ENCODE data around the gene BMERB1.

DNA sequence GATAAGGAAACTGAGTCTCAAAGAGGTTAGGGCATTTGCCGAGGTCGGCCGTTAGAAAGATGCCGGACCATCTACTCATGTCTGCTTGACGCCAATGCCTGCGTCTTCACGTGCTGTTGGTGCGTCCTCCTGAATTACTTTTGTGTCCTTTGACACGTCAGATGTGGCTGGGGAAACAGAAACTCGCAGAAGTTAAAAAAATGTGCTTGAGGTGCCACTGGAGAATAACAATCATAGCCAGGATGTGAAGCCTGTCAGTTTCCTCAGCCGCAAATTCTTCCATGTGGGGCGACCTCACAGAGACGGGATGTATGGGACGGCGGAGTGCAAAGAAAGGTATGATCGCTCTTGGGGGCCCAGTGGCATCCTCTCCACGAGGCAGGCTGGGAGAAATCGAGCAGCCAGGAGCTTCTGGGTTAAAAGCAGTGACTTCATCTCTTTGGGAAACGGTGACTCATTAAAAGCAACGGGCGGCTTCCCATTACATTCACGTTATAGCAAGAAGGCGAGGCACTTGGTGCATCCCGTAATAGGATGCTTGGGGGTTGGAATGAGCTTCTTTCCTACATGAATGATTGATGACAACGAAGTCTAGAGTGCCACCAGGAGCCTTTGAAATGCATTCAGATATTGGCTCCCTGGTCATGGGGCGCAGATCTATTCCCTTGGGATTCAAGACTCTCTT, 67.8 kb downstream of the BMERB1 start:
- TF ChIP-seq ETV6 (CRISPR knock-in tag; IDR thresholded peaks at IDR 0.05) (no peak), RORB (CRISPR knock-in tag; IDR thresholded peaks at IDR 0.05) (no peak), CREB1 (CRISPR knock-in tag; IDR thresholded peaks at IDR 0.05) (no peak)
- TF ChIP-seq, protein P1, sequence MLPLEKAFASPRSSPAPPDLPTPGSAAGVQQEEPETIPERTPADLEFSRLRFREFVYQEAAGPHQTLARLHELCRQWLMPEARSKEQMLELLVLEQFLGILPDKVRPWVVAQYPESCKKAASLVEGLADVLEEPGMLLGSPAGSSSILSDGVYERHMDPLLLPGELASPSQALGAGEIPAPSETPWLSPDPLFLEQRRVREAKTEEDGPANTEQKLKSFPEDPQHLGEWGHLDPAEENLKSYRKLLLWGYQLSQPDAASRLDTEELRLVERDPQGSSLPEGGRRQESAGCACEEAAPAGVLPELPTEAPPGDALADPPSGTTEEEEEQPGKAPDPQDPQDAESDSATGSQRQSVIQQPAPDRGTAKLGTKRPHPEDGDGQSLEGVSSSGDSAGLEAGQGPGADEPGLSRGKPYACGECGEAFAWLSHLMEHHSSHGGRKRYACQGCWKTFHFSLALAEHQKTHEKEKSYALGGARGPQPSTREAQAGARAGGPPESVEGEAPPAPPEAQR (CRISPR knock-in tag; IDR thresholded peaks at IDR 0.05) = no peak
- TF ChIP-seq, protein P2, sequence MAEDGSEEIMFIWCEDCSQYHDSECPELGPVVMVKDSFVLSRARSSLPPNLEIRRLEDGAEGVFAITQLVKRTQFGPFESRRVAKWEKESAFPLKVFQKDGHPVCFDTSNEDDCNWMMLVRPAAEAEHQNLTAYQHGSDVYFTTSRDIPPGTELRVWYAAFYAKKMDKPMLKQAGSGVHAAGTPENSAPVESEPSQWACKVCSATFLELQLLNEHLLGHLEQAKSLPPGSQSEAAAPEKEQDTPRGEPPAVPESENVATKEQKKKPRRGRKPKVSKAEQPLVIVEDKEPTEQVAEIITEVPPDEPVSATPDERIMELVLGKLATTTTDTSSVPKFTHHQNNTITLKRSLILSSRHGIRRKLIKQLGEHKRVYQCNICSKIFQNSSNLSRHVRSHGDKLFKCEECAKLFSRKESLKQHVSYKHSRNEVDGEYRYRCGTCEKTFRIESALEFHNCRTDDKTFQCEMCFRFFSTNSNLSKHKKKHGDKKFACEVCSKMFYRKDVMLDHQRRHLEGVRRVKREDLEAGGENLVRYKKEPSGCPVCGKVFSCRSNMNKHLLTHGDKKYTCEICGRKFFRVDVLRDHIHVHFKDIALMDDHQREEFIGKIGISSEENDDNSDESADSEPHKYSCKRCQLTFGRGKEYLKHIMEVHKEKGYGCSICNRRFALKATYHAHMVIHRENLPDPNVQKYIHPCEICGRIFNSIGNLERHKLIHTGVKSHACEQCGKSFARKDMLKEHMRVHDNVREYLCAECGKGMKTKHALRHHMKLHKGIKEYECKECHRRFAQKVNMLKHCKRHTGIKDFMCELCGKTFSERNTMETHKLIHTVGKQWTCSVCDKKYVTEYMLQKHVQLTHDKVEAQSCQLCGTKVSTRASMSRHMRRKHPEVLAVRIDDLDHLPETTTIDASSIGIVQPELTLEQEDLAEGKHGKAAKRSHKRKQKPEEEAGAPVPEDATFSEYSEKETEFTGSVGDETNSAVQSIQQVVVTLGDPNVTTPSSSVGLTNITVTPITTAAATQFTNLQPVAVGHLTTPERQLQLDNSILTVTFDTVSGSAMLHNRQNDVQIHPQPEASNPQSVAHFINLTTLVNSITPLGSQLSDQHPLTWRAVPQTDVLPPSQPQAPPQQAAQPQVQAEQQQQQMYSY (CRISPR knock-in tag; IDR thresholded peaks at IDR 0.05) = no peak
- TF ChIP-seq, protein P3, sequence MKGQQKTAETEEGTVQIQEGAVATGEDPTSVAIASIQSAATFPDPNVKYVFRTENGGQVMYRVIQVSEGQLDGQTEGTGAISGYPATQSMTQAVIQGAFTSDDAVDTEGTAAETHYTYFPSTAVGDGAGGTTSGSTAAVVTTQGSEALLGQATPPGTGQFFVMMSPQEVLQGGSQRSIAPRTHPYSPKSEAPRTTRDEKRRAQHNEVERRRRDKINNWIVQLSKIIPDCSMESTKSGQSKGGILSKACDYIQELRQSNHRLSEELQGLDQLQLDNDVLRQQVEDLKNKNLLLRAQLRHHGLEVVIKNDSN (CRISPR knock-in tag; IDR thresholded peaks at IDR 0.05) = no peak
- TF ChIP-seq, protein P4, sequence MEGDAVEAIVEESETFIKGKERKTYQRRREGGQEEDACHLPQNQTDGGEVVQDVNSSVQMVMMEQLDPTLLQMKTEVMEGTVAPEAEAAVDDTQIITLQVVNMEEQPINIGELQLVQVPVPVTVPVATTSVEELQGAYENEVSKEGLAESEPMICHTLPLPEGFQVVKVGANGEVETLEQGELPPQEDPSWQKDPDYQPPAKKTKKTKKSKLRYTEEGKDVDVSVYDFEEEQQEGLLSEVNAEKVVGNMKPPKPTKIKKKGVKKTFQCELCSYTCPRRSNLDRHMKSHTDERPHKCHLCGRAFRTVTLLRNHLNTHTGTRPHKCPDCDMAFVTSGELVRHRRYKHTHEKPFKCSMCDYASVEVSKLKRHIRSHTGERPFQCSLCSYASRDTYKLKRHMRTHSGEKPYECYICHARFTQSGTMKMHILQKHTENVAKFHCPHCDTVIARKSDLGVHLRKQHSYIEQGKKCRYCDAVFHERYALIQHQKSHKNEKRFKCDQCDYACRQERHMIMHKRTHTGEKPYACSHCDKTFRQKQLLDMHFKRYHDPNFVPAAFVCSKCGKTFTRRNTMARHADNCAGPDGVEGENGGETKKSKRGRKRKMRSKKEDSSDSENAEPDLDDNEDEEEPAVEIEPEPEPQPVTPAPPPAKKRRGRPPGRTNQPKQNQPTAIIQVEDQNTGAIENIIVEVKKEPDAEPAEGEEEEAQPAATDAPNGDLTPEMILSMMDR (IDR thresholded peaks at IDR 0.05) = no peak
- TF ChIP-seq, protein P5, sequence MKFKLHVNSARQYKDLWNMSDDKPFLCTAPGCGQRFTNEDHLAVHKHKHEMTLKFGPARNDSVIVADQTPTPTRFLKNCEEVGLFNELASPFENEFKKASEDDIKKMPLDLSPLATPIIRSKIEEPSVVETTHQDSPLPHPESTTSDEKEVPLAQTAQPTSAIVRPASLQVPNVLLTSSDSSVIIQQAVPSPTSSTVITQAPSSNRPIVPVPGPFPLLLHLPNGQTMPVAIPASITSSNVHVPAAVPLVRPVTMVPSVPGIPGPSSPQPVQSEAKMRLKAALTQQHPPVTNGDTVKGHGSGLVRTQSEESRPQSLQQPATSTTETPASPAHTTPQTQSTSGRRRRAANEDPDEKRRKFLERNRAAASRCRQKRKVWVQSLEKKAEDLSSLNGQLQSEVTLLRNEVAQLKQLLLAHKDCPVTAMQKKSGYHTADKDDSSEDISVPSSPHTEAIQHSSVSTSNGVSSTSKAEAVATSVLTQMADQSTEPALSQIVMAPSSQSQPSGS (CRISPR knock-in tag; IDR thresholded peaks at IDR 0.05; ENCODE audit: borderline replicate concordance, low read depth) = no peak
- TF ChIP-seq, protein P6, sequence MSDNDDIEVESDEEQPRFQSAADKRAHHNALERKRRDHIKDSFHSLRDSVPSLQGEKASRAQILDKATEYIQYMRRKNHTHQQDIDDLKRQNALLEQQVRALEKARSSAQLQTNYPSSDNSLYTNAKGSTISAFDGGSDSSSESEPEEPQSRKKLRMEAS (CRISPR knock-in tag; IDR thresholded peaks at IDR 0.05) = no peak
